Stimulated activated CD4-positive, alpha-beta T cell treated with anti-CD3 and anti-CD28 coated beads, Interleukin-4, amount 100 ng/mL, for 48 hours (primary cell): ENCODE data around the gene AQP12B.
"Not testable (repeated sequence)": the region's sequence is repeated elsewhere in the genome, so short reads cannot be mapped to it uniquely, and the experiment has no call there.

Experiments
- DNase-seq, 2 donors: peaks; one replicate each; pipeline ENCODE4 v3.0.0-alpha.2; 2020; ENCODE audit warnings: low read depth in 2 of 2

AQP12B gene

DNA sequence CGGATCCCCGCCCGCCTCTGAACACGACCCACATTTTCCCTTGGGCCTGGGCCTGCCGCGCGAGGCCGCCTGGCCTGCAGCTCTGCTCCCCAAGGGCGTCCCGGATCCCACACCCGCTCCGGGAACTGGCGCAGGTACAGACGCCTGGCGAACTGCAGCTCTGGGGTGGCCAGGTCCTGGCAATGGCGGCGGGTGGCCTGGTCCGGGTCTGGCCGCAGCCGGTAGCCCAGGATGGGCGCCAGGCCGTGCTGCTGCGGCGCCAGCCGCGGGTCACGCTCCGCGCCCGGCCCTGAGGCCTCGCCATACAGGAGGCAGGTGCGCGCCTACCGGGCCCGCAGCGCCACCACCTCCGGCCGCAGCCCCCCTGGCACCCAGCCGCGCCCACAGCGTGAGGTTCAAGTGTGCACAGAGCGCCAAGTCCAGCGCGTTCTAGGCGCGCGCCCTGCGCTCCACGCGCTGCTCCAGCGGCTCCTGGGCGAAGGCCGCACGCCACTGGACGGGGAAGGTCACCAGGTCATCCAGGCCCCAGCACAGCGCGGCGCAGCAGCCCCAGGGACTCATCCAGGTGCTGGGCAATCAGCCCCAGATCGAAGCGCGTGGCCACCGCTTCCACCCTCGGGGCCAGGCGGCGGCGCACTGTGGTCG is 18.5 kb upstream of the AQP12B start:
- DNase-seq: no peak

DNA sequence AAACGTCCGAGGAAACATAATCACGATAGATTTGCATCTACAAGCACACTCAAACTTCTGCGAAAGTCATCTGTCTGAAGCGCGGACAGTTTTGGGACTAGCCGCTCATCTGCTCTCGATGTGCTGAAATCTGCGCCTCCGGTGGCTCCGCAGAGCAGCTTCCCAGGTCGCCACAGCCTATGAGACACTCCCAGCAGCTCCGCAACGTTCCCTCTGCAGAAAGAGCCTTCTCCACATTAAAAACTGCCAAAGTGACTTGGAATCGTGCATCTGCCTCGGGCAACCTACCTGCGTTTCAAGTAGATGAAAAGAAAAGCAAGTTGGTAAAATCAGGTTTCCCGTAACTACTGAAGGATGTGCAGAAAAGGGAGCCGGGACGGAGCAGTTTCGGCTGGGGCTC is 17.9 kb upstream of the AQP12B start:
- not testable (repeated sequence) for DNase-seq

GRCh38 chr2:240699835-240700234 is 17.1 kb upstream of the AQP12B start:
- DNase-seq: not testable (repeated sequence)

GRCh38 chr2:240698852-240699561 is 16.3 kb upstream of the AQP12B start:
- DNase-seq: not testable (repeated sequence)

- not testable (repeated sequence) for DNase-seq
These were observed 13.8 kb upstream of the AQP12B start for GRCh38 chr2:240696469-240696868.

DNA sequence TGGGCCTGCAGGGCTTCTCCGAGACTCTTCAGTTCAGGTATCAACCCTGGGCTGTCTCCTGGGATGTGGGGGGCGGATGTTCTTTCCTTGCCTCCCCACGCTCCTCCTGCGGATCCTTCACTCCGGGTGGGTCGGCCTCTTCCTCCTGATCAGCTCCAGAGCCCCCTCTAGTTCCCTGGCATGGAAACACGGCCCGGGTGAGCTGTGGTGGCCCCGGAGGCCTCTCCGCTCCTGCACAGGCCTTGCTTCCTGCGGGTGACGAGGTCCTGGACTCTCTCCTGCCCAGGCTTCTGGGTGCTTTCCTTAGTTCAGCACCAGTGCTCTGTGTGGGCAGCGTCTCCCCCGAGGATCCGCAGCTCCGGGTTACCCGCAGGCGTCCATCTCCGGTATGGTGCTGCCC is 12.9 kb upstream of the AQP12B start:
- DNase-seq: not testable (repeated sequence)

GRCh38 chr2:240694304-240694703 is 11.6 kb upstream of the AQP12B start:
- DNase-seq: not testable (repeated sequence)

DNA sequence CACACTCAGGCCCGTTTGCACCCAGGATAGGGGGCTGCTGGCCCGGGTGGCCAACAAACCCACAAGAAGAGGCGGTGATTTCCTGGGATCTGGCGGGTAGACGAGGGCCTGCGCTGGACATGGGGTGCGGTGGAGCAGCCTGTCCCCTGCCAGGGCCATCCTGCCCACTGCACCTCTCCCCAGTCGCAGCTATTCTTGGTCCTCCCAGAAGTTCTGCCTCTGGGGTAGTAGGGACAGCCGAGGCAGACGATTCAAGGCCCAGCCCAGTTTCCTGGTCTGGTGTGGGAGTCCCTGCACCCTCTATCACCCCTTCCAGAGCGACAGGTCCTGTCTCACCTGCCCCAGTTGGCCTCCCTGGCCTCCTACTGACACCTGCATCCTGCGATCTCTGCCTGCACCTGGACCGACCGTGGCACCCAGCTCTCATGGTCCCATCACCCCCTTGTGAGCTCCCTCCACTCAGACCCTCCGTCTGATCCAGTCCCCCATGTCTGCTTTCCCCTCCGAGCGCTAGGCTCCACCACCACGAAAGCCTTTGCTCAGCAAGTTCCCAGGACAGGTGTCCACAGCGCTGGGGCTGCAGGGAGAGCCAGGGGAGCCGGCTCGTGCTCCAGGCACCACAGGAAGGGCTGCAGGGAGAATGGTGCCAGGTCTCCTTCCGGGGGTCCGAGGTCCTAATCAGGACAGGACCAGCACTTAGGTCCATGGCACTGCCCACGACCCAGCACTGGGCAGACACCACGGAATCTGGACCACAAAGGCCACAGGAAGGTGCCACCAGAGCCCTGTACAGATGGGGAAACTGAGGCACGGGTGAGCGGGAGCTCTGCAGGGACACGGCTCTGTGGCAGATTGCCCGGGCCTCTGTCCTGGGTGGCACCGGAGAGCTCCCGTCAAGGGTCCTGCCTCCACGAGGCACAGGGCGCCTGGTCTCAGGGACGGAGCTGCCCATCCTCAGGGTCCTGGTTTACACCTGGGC is 10.2 kb upstream of the AQP12B start:
- not testable (repeated sequence) for DNase-seq

DNA sequence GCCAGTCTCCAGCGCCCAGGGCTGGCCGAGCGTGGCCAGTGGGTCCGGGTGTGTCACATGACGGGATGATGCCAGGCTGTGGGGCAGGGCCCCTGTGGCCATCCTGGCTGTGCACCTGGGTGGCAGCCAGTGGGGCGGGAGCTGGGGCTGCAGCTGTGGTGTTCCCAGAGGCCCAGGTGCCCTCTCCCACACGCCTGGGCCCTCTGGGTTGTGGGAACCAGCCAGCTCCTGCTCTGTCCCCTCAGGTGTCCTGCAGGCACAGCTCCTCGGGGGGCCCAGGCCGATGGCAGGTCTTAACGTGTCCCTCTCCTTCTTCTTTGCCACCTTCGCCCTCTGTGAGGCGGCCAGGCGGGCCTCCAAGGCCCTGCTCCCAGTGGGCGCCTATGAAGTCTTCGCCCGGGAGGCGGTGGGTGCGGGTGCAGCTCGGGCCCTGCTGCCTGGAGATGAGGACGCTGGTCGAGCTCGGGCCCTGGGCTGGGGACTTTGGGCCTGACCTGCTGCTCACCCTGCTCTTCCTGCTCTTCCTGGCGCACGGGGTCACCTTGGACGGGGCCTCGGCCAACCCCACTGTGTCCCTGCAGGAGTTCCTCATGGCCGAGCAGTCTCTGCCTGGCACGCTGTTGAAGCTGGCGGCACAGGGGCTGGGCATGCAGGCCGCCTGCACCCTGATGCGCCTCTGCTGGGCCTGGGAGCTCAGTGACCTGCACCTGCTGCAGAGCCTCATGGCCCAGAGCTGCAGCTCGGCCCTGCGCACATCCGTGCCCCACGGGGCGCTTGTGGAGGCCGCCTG is 9.1 kb upstream of the AQP12B start, which contains the start of gene AQP12A:
TSS of gene AQP12A (plus strand) at position 236 of the 790 bp plus-strand sequence. CDS start at position 284, 48 bp downstream.
- not testable (repeated sequence) for DNase-seq

- not testable (repeated sequence) for DNase-seq
These were observed 8.4 kb upstream of the AQP12B start for GRCh38 chr2:240691075-240691427.

- not testable (repeated sequence) for DNase-seq
These were observed 7.9 kb upstream of the AQP12B start for GRCh38 chr2:240690421-240691074.

DNA sequence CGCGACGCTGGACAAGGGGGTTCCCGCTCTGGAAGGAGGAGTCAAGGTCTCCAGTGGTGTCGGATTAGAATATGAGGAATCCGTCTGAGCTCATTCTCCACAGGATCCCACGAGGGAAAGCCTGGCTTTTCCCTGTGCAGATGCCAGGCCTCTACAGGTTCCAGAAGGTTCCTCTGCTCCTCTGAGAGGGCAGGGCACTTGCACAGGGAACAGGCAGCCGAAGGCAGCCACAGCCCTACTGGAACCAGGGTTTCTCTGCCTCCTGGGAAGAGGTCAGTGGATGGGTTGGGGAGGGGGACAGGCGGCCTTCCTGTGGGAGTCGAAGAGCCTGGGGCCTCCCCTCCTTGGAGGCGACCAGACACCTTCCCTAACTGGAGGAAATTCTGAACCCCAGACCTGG is 7.3 kb upstream of the AQP12B start:
- no peak for DNase-seq

DNA sequence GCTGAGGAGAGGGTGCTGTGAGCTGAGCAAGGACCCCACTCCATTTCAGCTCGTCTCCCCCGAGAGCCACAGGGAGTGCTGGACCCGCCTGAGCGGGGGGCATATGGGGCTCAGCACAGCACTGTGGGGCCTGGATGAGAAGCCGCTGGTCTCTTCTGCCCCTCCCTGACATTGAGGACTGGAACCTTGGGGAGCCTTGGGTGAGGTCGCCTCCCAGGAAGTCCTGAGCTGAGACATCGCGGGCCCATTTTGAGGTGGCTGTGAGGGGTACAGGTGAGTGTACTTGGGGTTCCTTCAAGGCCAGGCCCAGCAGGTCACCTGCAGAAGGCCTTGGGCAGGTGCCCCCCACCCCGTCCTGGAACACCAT is 5.9 kb upstream of the AQP12B start:
- no peak for DNase-seq

- DNase-seq: no peak
These were observed 5.3 kb upstream of the AQP12B start for GRCh38 chr2:240687741-240688552.

- no peak for DNase-seq
These were observed 4.5 kb upstream of the AQP12B start for GRCh38 chr2:240687045-240687740.

DNA sequence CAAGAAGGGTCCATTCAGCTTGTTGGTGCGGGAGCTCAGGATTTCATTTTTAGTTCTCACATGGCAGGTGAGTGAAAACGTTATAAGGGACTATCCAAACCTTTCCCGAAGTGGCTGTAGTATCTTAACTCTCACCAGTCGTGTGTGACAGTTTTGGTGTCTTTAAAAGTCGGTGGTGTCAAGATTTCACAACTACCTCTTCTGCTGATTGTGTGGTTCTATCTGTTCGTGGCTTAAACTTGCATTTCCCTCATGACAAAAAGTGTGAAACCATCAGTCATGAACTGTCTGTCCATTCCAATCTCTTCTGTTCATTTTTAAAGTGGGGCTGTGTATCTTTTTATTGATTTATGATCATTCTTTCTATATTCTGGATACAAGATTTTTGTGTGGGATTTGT is 3.8 kb upstream of the AQP12B start:
- DNase-seq: no peak

DNA sequence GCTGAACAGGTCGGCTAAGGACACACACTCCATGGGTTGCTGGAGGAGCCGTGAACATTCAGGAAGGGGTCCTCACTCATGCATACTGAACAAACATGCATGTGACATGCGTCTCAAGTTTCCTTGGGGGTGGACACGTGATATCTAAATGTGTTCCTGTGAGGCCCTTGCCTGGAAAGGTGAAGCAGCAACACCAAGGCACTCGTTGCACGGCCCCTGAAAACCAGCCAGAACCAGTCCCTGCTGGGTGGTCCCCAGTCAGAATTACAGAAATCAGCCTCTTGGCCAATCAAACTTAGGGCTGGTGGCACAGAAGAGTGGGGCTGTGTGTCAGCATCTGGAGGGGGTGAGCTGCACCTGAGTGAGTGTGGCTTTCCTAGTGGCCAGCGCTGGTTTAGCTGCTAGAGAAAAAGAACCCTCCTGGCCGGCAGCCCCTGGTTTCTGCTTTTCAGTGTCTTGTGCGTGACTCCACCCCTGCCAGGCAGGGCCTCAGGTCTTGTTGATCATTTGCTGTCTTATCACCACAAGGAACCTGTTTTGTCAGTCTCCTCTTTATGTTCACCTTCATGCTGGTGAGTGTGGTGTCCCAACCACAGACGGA is 3.2 kb upstream of the AQP12B start:
- no peak for DNase-seq

DNA sequence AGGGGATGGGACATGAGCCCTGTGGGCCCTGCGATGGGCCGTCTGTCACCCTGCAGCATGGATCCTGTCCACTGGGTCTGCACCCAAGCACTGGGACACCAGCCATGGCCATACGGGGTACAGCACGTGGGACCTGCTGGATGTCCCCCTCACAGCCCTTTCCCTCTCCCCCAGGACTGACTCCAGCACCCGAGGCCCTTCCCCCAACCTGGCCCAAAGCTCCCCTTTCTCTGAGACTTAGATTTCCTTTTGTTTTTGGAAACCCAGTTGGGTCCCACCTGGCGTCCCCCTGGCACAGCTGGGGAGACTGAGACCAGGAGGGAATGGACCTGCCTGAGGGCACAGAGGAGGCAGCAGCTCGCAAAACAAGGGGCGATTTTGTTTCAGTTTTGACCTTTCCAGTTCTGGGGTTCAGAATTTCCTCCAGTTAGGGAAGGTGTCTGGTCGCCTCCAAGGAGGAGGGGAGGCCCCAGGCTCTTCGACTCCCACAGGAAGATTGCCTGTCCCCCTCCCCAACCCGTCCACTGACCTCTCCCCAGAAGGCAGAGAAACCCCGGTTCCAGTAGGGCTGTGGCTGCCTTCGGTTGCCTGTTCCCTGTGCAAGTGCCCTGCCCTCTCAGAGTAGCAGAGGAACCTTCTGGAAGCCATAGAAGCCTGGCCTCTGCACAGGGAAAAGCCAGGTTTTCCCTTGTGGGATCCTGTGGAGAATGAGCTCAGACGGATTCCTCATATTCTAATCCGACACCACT is 1.5 kb upstream of the AQP12B start:
- not testable (repeated sequence) for DNase-seq
